Spleen (tissue), 7 donors: ENCODE data around the gene PPP2R1B.

ENCODE experiments used
- POLR2A ChIP-seq, 3 donors: fragments of 450-650 bp; IDR thresholded peaks; one replicate each; pipeline ENCODE4 v1.5.1; 2017; ENCODE audit warnings: antibody characterized with exemption in 3 of 3, mild to moderate bottlenecking in 1 of 3
- TF ChIP-seq, protein P1 (sequence below), 11 experiments: fragments of 200-600 bp in 7 of 11; fragments of 450-650 bp in 4 of 11; sonication (generic) in 4 of 11; IDR thresholded peaks in 8 of 11; conservative IDR thresholded peaks in 3 of 11; 1 replicate in 7 of 11; 2 replicates in 4 of 11; pipeline versions ENCODE4 v1.4.0 to v1.8.0; 2016 to 2021; ENCODE audit warnings: antibody characterized with exemption in 11 of 11, inconsistent platforms in 4 of 11, mild to moderate bottlenecking in 1 of 11
- donor health status: DM: no; HTN: no; CAD: no; lungs with moderate emphysema.
- donor health status: DM: no; HTN: no; CAD: no.
- donor health status: DM: no; HTN: no; CAD: no.

DNA sequence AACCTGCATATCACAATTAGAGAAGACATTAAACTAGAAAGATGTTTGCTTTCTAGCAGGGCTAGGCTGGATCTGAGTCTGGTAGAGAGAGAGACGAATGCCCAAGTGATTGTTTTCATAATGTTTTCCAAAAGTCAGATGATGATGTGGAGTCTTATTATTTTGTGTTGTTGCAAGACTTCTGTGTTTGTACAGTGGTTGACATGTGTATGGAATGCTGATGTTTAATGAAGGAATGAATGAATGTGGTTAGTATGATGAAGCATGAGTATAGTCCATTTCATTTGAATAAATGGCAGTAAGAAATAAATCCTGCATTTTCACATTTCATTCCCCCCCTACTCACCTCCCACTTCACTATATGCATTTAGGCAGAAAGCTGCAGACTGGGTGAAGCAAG lies 69.6 kb downstream of the PPP2R1B start:
- TF ChIP-seq, protein P1, sequence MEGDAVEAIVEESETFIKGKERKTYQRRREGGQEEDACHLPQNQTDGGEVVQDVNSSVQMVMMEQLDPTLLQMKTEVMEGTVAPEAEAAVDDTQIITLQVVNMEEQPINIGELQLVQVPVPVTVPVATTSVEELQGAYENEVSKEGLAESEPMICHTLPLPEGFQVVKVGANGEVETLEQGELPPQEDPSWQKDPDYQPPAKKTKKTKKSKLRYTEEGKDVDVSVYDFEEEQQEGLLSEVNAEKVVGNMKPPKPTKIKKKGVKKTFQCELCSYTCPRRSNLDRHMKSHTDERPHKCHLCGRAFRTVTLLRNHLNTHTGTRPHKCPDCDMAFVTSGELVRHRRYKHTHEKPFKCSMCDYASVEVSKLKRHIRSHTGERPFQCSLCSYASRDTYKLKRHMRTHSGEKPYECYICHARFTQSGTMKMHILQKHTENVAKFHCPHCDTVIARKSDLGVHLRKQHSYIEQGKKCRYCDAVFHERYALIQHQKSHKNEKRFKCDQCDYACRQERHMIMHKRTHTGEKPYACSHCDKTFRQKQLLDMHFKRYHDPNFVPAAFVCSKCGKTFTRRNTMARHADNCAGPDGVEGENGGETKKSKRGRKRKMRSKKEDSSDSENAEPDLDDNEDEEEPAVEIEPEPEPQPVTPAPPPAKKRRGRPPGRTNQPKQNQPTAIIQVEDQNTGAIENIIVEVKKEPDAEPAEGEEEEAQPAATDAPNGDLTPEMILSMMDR (IDR thresholded peaks at IDR 0.05 in 8 of 11, conservative IDR thresholded peaks at IDR 0.05 in 3 of 11), result no peak
- no peak for TF ChIP-seq POLR2A (IDR thresholded peaks at IDR 0.05)
